Activated CD8-positive, alpha-beta memory T cell treated with anti-CD3 and anti-CD28 coated beads, Interleukin-2, amount 50 U/mL, for 24 hours (primary cell): ENCODE data around the gene IKZF3.
"Not testable (repeated sequence)": the region's sequence is repeated elsewhere in the genome, so short reads cannot be mapped to it uniquely, and the experiment has no call there.

ENCODE experiments used
- DNase-seq: peaks from one replicate; pipeline ENCODE4 v3.0.0-alpha.2; 2020; ENCODE audit errors: extremely low read depth

The IKZF3 gene

DNA sequence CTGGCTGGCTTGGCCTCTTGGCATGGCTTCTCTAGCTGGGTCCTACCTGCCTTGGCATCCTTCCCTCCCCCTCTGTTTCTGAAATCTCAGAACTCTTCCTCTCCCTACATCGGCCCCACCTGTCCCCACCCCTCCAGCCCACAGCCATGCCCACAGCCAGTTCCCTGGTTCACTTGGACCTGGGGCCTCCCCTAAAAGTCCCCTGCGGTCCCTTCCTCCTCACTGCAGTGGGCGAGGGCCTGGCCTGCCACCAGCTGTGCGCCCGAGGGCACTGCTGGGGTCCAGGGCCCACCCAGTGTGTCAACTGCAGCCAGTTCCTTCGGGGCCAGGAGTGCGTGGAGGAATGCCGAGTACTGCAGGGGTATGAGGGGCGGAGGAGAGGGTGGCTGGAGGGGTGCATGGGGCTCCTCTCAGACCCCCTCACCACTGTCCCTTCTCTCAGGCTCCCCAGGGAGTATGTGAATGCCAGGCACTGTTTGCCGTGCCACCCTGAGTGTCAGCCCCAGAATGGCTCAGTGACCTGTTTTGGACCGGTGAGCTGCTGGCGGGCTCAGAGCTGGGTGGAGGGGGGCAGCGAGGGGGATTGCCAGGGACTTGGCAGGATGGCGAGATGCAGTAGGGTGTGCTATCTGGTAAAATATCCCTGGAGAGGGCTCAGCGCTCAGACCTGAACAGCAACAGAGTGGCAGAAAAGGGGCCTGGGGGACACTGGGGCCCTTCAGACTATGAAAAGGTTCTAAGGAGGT is 147.9 kb downstream of the IKZF3 start:
- no peak for DNase-seq

DNA sequence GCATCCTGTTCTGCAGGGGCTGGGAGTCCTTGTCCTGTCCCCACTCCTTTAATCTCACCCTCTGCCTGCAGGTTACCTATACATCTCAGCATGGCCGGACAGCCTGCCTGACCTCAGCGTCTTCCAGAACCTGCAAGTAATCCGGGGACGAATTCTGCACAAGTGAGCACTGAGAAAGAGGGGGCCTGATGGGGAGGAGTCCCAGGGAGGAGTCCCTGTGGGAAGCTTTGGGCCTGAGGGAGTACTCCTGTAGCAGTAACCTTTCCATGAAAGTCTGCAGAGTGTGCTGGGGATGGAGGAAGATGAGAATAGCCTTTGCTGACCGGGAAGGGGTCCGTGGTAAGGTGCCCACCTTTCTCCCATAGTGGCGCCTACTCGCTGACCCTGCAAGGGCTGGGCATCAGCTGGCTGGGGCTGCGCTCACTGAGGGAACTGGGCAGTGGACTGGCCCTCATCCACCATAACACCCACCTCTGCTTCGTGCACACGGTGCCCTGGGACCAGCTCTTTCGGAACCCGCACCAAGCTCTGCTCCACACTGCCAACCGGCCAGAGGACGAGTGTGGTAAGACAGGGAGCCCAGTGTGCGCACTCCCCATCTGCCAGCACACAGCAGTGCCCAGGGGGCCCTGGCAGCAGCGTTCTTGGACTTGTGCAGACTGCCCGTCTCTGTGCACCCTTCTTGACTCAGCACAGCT is 148.6 kb downstream of the IKZF3 start:
- DNase-seq = no peak

DNA sequence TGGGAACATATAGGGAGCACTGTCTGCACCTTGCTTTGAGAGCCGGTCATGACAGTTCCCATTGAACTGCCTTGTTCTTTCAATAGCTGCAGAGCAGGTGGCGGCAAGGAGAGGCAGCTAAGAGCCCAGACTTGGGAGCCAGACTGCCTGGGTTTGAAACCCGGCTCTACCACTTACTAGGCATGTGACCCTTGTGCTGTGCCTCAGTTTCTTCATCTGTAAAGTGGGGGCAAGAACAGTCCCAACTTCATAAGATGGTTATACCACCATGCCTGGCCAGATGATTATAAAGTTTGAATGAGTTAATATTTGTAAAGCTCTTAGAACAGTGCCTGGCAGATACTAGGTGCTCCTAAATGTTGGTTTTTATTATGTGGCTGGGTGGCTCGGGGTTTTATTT is 149.9 kb downstream of the IKZF3 start:
- DNase-seq = no peak

DNA sequence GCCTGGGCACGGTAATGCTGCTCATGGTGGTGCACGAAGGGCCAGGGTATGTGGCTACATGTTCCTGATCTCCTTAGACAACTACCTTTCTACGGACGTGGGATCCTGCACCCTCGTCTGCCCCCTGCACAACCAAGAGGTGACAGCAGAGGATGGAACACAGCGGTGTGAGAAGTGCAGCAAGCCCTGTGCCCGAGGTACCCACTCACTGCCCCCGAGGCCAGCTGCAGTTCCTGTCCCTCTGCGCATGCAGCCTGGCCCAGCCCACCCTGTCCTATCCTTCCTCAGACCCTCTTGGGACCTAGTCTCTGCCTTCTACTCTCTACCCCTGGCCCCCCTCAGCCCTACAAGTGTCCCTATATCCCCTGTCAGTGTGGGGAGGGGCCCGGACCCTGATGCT is 152.3 kb downstream of the IKZF3 start:
- no peak for DNase-seq

DNA sequence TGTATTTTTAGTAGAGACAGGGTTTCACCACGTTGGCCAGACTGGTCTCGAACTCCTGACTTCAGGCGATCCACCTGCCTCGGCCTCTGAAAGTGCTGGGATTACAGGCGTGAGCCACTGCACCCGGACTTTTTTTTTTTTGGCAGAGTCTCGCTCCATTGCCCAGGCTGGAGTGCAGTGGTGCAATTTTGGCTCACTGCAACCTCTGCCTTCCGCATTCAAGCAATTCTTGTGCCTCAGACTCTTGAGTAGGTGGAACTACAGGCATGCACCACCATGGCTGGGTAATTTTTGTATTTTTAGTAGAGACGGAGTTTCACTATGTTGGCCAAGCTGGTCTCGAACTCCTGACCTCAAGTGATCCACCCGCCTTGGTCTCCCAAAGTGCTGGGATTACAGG is 153.0 kb downstream of the IKZF3 start:
- DNase-seq = not testable (repeated sequence)

DNA sequence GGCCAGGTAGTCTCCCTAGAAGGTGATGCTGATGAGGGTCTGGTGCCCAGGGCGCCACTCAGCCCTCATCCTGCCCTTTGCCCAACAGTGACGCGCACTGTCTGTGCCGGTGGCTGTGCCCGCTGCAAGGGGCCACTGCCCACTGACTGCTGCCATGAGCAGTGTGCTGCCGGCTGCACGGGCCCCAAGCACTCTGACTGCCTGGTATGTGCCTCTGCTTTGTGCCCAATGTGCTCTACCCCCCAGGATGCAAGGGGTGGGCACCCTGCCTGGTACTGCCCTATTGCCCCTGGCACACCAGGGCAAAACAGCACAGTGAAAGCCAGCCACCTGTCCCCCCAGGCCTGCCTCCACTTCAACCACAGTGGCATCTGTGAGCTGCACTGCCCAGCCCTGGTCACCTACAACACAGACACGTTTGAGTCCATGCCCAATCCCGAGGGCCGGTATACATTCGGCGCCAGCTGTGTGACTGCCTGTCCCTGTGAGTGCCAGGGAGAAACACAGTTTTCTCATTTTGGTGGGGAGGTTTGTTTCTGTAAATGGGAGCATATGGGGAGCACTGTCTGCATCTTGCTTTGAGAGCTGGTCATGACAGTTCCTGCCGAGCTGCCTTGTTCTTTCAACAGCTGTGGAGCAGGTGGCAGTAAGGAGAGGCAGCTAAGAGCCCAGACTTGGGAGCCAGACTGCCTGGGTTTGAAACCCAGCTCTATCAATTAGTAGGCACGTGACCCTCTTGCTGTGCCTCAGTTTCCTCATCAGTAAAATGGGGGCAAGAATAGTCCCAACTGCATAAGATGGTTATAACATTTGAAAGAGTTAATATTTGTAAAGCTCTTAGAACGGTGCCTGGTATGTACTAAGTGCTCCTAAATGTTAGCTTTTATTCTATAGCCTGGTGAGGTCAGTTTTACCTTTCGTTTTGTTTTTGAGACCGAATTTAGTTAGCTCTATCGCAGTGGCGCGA is 153.8 kb downstream of the IKZF3 start:
- DNase-seq = no peak

DNA sequence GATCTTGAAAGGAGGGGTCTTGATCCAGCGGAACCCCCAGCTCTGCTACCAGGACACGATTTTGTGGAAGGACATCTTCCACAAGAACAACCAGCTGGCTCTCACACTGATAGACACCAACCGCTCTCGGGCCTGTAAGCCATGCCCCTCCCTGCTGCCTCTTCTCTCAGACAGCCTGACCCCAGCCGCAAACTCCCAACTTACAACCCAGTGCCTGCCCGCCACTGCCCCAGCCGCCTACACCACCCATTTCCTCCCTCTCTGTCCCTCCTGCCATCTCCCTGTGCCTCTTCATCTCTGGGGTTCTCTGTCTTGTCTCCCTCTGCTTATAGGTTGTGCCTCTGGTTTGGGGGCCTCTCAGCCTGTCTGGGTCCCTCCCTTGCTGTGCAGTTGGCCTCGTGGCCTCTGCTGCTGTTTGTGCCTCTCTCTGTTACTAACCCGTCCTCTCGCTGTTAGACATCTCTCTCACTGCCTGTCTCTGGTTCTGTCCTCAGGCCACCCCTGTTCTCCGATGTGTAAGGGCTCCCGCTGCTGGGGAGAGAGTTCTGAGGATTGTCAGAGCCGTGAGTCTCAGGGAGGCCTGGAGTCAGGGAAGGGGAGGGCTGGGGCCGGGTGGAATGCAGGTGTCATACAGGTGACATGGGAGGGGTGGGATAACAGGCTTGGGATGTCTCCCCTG is 154.7 kb downstream of the IKZF3 start:
- no peak for DNase-seq
